Suprapubic skin (tissue), 4 donors: ENCODE results near the gene NUDT1. TPM values are rescaled to one million over a fixed set of nuclear protein-coding genes. Genes with fewer than 3 reads are reported as not detected.
"Not testable (repeated sequence)": the region's sequence is repeated elsewhere in the genome, so short reads cannot be mapped to it uniquely, and the experiment has no call there.

Source experiments
- DNase-seq, 2 donors: peaks; one replicate each; pipeline ENCODE4 v3.0.0-alpha.2; 2019; ENCODE audit warnings: low spot score in 2 of 2
- H3K27ac ChIP-seq: fragments of 200-600 bp; sonication (generic); one replicate; pipeline ENCODE4 v1.5.1; 2019
- H3K27me3 ChIP-seq: fragments of 200-600 bp; sonication (generic); one replicate; pipeline ENCODE4 v1.5.1; 2019
- H3K36me3 ChIP-seq: fragments of 200-600 bp; sonication (generic); one replicate; pipeline ENCODE4 v1.5.1; 2019
- H3K4me1 ChIP-seq: fragments of 200-600 bp; sonication (generic); one replicate; pipeline ENCODE4 v1.5.1; 2019
- H3K4me3 ChIP-seq: fragments of 200-600 bp; sonication (generic); one replicate; pipeline ENCODE4 v1.5.1; 2019; ENCODE audit warnings: mild to moderate bottlenecking
- H3K9me3 ChIP-seq: fragments of 200-600 bp; sonication (generic); one replicate; pipeline ENCODE4 v1.5.1; 2019
- CTCF ChIP-seq, 2 donors: fragments of 200-600 bp in 1 of 2; fragments of 450-650 bp in 1 of 2; sonication (generic) in 1 of 2; IDR thresholded peaks; one replicate each; pipeline ENCODE4 v1.5.1; 2016 to 2019; ENCODE audit warnings: antibody characterized with exemption in 2 of 2, mild to moderate bottlenecking in 1 of 2, moderate library complexity in 1 of 2
- EP300 ChIP-seq: sonication (generic); formaldehyde crosslinking; IDR thresholded peaks from one replicate; pipeline ENCODE4 v1.6.1; 2017; ENCODE audit warnings: antibody characterized with exemption
- POLR2A ChIP-seq, 2 donors: fragments of 450-650 bp; IDR thresholded peaks; one replicate each; pipeline ENCODE4 v1.6.1; 2017; ENCODE audit warnings: antibody characterized with exemption in 2 of 2, mild to moderate bottlenecking in 2 of 2, moderate library complexity in 2 of 2
- POLR2AphosphoS5 ChIP-seq, 3 donors: sonication (generic); formaldehyde crosslinking; IDR thresholded peaks; one replicate each; pipeline ENCODE4 v1.6.1; 2017; ENCODE audit warnings: antibody characterized with exemption in 3 of 3
- WGBS: methylation state at CpG from one replicate; pipeline ENCODE4 v1.1.5; 2018; 5-methylcytosine and 5-hydroxymethylcytosine counted together
- total RNA-seq, 4 donors: library from RNA; depleted of rRNA; stranded (reverse); fragments of >200 nt; gene quantifications; one replicate each; pipeline ENCODE4 v1.1.0, GENCODE V29; 2016

NUDT1 gene
- total RNA-seq, 4 donors from 2014 or later = 24.1 to 39.4 (median 28.3) TPM

GRCh38 chr7:2266911-2267310, 24.9 kb downstream of the NUDT1 start:
- peaks cover 5% of the 10 kb centered on the region for H3K4me1 ChIP-seq
- WGBS = 53% methylated on average over 10 of the region's 10 CpGs
- H3K9me3 ChIP-seq = no peaks in the 10 kb centered on the region
- TF ChIP-seq POLR2A (IDR thresholded peaks at IDR 0.05) = no peak
- no peak for TF ChIP-seq POLR2AphosphoS5 (IDR thresholded peaks at IDR 0.05)
- no peak for TF ChIP-seq EP300
- TF ChIP-seq CTCF (IDR thresholded peaks at IDR 0.05) = no peak
- H3K36me3 ChIP-seq = peaks cover 41% of the 10 kb centered on the region
- H3K27me3 ChIP-seq = no peaks in the 10 kb centered on the region
- DNase-seq = no peak
- H3K27ac ChIP-seq = no peak overlapping the region
- no peak overlapping the region for H3K4me3 ChIP-seq

GRCh38 chr7:2269089-2269990, 27.3 kb downstream of the NUDT1 start:
- not testable (repeated sequence) for H3K27me3 ChIP-seq, DNase-seq, H3K4me3 ChIP-seq, H3K27ac ChIP-seq, H3K9me3 ChIP-seq, H3K4me1 ChIP-seq
- WGBS = 54% methylated on average over 13 of the region's 18 CpGs
- H3K36me3 ChIP-seq = peaks cover 38% of the 10 kb centered on the region

- no peak overlapping the region for H3K4me3 ChIP-seq
- H3K27ac ChIP-seq = no peak overlapping the region
- WGBS = 80% methylated on average over 8 of the region's 10 CpGs
- H3K36me3 ChIP-seq = peaks cover 38% of the 10 kb centered on the region
- H3K4me1 ChIP-seq = peaks cover 5% of the 10 kb centered on the region
- no peaks in the 10 kb centered on the region for H3K9me3 ChIP-seq
- no peak for DNase-seq
- TF ChIP-seq CTCF (IDR thresholded peaks at IDR 0.05) = no peak
- no peak for TF ChIP-seq POLR2A (IDR thresholded peaks at IDR 0.05)
- no peak for TF ChIP-seq POLR2AphosphoS5 (IDR thresholded peaks at IDR 0.05)
- TF ChIP-seq EP300 = no peak
- no peaks in the 10 kb centered on the region for H3K27me3 ChIP-seq
Observed at GRCh38 chr7:2269991-2270460, 28.0 kb downstream of the NUDT1 start.

- Histone ChIP-seq H3K36me3 (peaks cover 40% of the 10 kb centered on the region), H3K27ac (no peak overlapping the region), H3K9me3 (no peaks in the 10 kb centered on the region), H3K4me1 (peaks cover 5% of the 10 kb centered on the region), H3K27me3 (no peaks in the 10 kb centered on the region), H3K4me3 (no peak overlapping the region)
- 77% methylated on average over 8 of the region's 8 CpGs for WGBS
- no peak for TF ChIP-seq EP300
- no peak for TF ChIP-seq POLR2A (IDR thresholded peaks at IDR 0.05)
- TF ChIP-seq POLR2AphosphoS5 (IDR thresholded peaks at IDR 0.05) = no peak
- TF ChIP-seq CTCF (IDR thresholded peaks at IDR 0.05) = no peak
- DNase-seq = no peak
Observed at GRCh38 chr7:2270495-2270894, 28.5 kb downstream of the NUDT1 start.

- TF ChIP-seq POLR2AphosphoS5 (IDR thresholded peaks at IDR 0.05) (no peak), EP300 (no peak), CTCF (IDR thresholded peaks at IDR 0.05) (no peak)
- H3K36me3 ChIP-seq = peaks cover 45% of the 10 kb centered on the region
- no peak overlapping the region for H3K27ac ChIP-seq
- no peak for DNase-seq
- H3K4me1 ChIP-seq = peaks cover 5% of the 10 kb centered on the region
- no peaks in the 10 kb centered on the region for H3K27me3 ChIP-seq
- no peaks in the 10 kb centered on the region for H3K9me3 ChIP-seq
- H3K4me3 ChIP-seq = no peak overlapping the region
- WGBS = 88% methylated on average over 22 of the region's 27 CpGs
Observed at GRCh38 chr7:2271273-2272026, 29.4 kb downstream of the NUDT1 start.
